Thoracic aorta (tissue), 2 donors: ENCODE results near the gene TNS3. TPM values are rescaled to one million over a fixed set of nuclear protein-coding genes. Genes with fewer than 3 reads are reported as not detected.

Experiments
- ATAC-seq: fragments of 150-250 bp; one replicate; pipeline ENCODE4 v1.8.0; 2017; ENCODE audit warnings: low read depth; ENCODE audit not compliant: insufficient number of reproducible peaks, low FRiP score
- DNase-seq: peaks from one replicate; pipeline ENCODE4 v3.0.0-alpha.2; 2020; ENCODE audit warnings: low spot score
- H3K27ac ChIP-seq, 2 donors: fragments of 200-600 bp; sonication (generic); 1 replicate in 1 of 2; 2 replicates in 1 of 2; pipeline ENCODE4 v1.5.1; 2016; ENCODE audit warnings: mild to moderate bottlenecking in 2 of 2, moderate library complexity in 2 of 2
- H3K27me3 ChIP-seq: fragments of 200-600 bp; sonication (generic); replicated peaks from 2 replicates; pipeline ENCODE4 v1.6.0; 2016; ENCODE audit warnings: mild to moderate bottlenecking; ENCODE audit not compliant: insufficient read depth
- H3K36me3 ChIP-seq: fragments of 200-600 bp; sonication (generic); one replicate; pipeline ENCODE4 v1.5.1; 2016
- H3K4me1 ChIP-seq, 2 donors: fragments of 200-600 bp; sonication (generic); 1 replicate in 1 of 2; 2 replicates in 1 of 2; pipeline versions ENCODE4 v1.5.1 to v1.6.0; 2016; ENCODE audit warnings: low read depth in 2 of 2, mild to moderate bottlenecking in 1 of 2; ENCODE audit not compliant: control insufficient read depth in 1 of 2
- H3K4me3 ChIP-seq: fragments of 200-600 bp; sonication (generic); 2 replicates; pipeline ENCODE4 v1.5.1; 2016; ENCODE audit warnings: mild to moderate bottlenecking
- H3K9me3 ChIP-seq: fragments of 200-600 bp; sonication (generic); 2 replicates; pipeline ENCODE4 v1.5.1; 2016
- total RNA-seq, 2 donors: library from RNA; depleted of rRNA; stranded (reverse); fragments of >200 nt; gene quantifications; one replicate each; pipeline versions ENCODE4 v1.1.0 to v1.2.3, GENCODE V29; 2016
- TF ChIP-seq, protein P1 (sequence below): fragments of 200-600 bp; sonication (generic); IDR thresholded peaks from one replicate; pipeline ENCODE4 v1.5.1; 2019; ENCODE audit warnings: antibody characterized with exemption

TNS3 gene
- total RNA-seq, 2 donors from 2014 or later: 138 to 151 TPM

DNA sequence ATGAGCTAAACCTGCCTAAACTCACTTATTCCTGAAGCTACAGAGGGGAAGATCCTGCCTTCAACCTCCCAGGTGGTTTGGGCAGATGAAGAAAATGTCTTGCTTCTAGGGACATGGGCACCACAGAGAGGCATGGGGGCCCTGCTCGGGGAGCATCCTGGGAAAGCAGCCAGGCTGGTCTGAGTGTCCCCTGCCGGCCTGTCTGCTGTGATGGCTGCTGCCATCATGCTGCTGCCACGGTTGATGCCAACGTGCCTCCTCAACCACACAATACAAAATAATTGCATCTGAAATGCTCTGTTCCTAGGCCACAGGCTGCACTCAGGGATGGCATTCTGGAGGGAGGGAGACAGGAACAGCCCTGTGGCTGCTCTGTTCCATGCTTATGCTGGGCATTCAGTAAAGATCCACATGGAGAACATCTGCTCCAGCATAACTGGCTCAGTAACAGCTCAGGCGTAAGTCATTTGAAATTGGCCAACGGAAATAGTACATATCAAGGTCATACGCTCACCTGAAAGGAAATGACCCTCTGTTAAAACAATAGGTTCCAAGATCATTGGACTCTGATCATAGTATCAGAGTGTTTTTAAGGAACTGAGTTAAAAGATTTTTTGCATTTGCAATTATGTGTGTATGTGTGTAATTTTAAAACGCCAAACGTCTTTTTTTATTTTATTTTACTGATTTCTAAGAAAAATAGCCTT, 299.0 kb downstream of the TNS3 start:
- no peaks in the 10 kb centered on the region for H3K4me1 ChIP-seq
- no peak for ATAC-seq
- H3K4me3 ChIP-seq: no peak overlapping the region
- peaks cover 46% of the 10 kb centered on the region for H3K36me3 ChIP-seq
- TF ChIP-seq, protein P1, sequence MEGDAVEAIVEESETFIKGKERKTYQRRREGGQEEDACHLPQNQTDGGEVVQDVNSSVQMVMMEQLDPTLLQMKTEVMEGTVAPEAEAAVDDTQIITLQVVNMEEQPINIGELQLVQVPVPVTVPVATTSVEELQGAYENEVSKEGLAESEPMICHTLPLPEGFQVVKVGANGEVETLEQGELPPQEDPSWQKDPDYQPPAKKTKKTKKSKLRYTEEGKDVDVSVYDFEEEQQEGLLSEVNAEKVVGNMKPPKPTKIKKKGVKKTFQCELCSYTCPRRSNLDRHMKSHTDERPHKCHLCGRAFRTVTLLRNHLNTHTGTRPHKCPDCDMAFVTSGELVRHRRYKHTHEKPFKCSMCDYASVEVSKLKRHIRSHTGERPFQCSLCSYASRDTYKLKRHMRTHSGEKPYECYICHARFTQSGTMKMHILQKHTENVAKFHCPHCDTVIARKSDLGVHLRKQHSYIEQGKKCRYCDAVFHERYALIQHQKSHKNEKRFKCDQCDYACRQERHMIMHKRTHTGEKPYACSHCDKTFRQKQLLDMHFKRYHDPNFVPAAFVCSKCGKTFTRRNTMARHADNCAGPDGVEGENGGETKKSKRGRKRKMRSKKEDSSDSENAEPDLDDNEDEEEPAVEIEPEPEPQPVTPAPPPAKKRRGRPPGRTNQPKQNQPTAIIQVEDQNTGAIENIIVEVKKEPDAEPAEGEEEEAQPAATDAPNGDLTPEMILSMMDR: no peak
- DNase-seq: no peak
- no peak overlapping the region for H3K27ac ChIP-seq
- H3K27me3 ChIP-seq: no peaks in the 10 kb centered on the region
- H3K9me3 ChIP-seq: no peaks in the 10 kb centered on the region

DNA sequence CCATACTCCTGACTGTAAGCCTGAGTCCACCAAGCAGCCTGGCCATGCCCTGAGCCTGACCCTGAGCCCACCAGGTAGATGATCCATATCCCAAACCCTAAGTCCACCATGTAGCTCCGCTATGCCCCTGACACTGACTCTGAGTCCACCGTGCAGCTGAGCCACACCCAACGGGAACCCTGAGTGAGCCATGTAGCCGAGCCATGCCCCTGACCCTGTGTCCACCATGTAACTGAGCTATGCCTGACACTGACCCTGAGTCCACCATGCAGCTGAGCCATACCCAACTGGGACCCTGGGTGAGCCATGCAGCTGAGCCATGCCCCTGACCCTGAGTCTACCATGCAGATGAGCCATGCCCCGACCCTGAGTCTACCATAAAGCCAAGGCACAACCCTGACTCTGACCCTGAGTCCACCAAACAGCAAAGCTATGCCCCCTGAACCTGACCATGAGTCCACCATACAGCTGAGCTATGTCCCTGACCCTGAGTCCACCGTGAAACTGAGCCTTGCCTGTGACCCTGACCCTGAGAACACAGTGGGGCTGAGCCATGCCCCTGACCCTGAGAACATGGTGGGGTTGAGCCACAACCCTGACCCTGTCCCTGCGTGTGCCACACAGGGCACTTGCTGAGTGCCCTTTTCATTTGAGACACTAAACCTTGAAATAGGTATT, 299.8 kb downstream of the TNS3 start:
- Histone ChIP-seq H3K9me3 (no peaks in the 10 kb centered on the region), H3K27ac (no peak overlapping the region), H3K27me3 (no peaks in the 10 kb centered on the region), H3K4me1 (no peaks in the 10 kb centered on the region), H3K4me3 (no peak overlapping the region), H3K36me3 (peaks cover 49% of the 10 kb centered on the region)
- DNase-seq: no peak
- TF ChIP-seq, protein P1: no peak
- ATAC-seq: no peak

DNA sequence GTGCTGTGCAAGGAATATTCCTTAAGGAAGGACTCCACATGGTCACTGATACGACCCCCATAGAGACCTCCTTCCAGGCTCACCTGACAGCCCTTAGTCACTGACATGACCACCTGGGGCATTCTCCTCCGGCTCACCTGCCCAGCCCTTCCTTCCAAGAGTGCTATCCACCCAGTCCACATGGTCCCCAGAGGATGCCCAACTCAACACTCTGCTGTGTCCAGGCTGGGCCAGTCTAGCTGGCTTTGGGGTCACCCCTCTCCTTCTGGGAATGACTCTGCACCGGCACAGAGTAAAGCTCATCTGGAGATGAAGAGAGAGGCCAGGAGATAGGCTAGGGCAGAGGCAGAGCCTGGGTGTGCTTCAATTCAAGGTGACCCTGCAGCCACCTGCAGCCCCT, 300.8 kb downstream of the TNS3 start:
- no peak for DNase-seq
- H3K36me3 ChIP-seq: peaks cover 56% of the 10 kb centered on the region
- no peak for ATAC-seq

DNA sequence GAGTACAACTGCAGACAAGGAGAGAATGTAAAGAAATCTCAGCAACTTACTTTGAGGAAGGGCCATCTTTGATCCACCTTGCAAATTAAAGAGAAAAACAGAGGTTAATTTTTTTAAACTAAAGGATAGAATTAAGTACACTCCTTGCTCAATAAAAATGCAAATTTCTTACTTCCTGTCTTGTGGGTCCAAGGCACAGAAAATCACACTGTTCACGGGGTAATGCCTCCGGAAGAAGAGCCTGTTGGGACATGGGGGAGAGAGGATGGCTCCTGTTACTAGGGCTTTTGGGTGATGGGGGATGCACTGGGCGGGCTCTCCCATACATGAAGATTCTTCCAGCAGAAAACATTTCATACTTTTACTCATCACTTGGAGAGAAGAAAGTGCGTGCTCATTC, 301.8 kb downstream of the TNS3 start:
- peaks cover 62% of the 10 kb centered on the region for H3K36me3 ChIP-seq
- TF ChIP-seq, protein P1: no peak
- DNase-seq (no peak), ATAC-seq (no peak)
- no peaks in the 10 kb centered on the region for H3K4me1 ChIP-seq
- H3K27ac ChIP-seq: no peak overlapping the region
- no peaks in the 10 kb centered on the region for H3K27me3 ChIP-seq
- H3K9me3 ChIP-seq: no peaks in the 10 kb centered on the region
- H3K4me3 ChIP-seq: no peak overlapping the region

More for the DNA sequence above, 300.8 kb downstream of the TNS3 start:
- Histone ChIP-seq H3K4me3 (no peak overlapping the region), H3K9me3 (no peaks in the 10 kb centered on the region), H3K4me1 (no peaks in the 10 kb centered on the region), H3K27me3 (no peaks in the 10 kb centered on the region), H3K27ac (no peak overlapping the region)
- TF ChIP-seq, protein P1: no peak

DNA sequence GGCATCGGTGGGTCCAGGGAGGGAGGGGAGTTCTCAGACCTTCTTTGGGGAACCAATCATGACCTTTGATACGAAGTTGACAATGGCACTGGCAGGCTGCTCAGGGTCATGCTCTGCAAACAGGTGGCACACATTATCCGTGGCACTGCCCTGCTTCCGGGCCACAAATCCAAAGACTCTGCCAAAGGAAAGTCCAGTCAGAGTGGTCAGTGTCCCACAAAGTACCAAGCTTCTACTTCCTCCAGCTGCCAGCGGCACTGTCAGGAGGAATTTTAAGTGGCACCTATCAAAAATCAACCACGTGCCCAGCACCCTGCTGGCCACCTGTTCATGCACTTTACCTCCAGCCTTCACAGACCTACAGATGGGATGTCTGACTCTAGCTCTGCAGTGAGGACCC, 303.9 kb downstream of the TNS3 start:
- Histone ChIP-seq H3K9me3 (no peaks in the 10 kb centered on the region), H3K4me3 (no peak overlapping the region), H3K36me3 (peaks cover 51% of the 10 kb centered on the region), H3K4me1 (no peaks in the 10 kb centered on the region), H3K27me3 (no peaks in the 10 kb centered on the region), H3K27ac (no peak overlapping the region)
- ATAC-seq (no peak), DNase-seq (no peak)
- TF ChIP-seq, protein P1: no peak
